Caco-2 (cell line): Measurements from ENCODE around the gene KDM5C. TPM values are rescaled to one million over a fixed set of nuclear protein-coding genes. Genes with fewer than 3 reads are reported as not detected.

Source experiments
- Bru-seq: library from RNA; stranded (reverse); fragments of 400-500 nt; gene quantifications from one replicate; lab custom pipeline; 2021; lab: Mats Ljungman, UMichigan
- BruChase-seq, 2 experiments: library from RNA; stranded (reverse); fragments of 400-500 nt; gene quantifications; one replicate each; lab custom pipeline; 2021; lab: Mats Ljungman, UMichigan
- BruUV-seq: library from RNA; stranded (reverse); fragments of 400-500 nt; replicated peaks from 2 replicates; lab custom pipeline; 2021; lab: Mats Ljungman, UMichigan
- CTCF ChIA-PET: fragments of 300-600 bp; sonication (Branson Sonifier 250); formaldehyde crosslinking; loops from one replicate; lab custom pipeline; 2022; ENCODE audit warnings: antibody characterized with exemption; lab: Charles Lee
- POLR2A ChIA-PET: fragments of 300-600 bp; sonication (Branson Sonifier 250); formaldehyde crosslinking; loops from one replicate; lab custom pipeline; 2022; ENCODE audit warnings: antibody characterized with exemption; lab: Charles Lee
- DNase-seq, 2 experiments: peaks; one replicate each; pipeline versions ENCODE4 v3.0.0 to v3.0.0-alpha.2; 2020 to 2022
- H3K27me3 ChIP-seq: replicated peaks from 2 replicates; pipeline ENCODE4 v1.6.0; 2011; ENCODE audit warnings: low read length; ENCODE audit not compliant: control insufficient read depth, insufficient read depth
- H3K36me3 ChIP-seq: 2 replicates; pipeline ENCODE4 v1.5.1; 2011; ENCODE audit warnings: low read length; ENCODE audit not compliant: control insufficient read depth, insufficient read depth
- H3K4me1 ChIP-seq: fragments of 250-450 bp; sonication (Bioruptor Pico); 2 replicates; pipeline ENCODE4 v1.5.1; 2020; ENCODE audit warnings: mild to moderate bottlenecking
- H3K4me3 ChIP-seq: 2 replicates; pipeline ENCODE4 v1.5.1; 2011; ENCODE audit warnings: low read depth, mild to moderate bottlenecking, control low read depth, low read length
- H3K9me3 ChIP-seq: fragments of 250-450 bp; sonication (Bioruptor Pico); 2 replicates; pipeline ENCODE4 v1.5.1; 2020; ENCODE audit warnings: mild to moderate bottlenecking, moderate library complexity
- H3K27ac Mint-ChIP-seq: one replicate; pipeline ENCODE4 v1.8.0; 2022; ENCODE audit warnings: mixed read lengths; ENCODE audit not compliant: unreplicated experiment
- H3K27me3 Mint-ChIP-seq: one replicate; pipeline ENCODE4 v1.8.0; 2022; ENCODE audit warnings: mixed read lengths; ENCODE audit not compliant: insufficient read depth, unreplicated experiment
- H3K36me3 Mint-ChIP-seq: one replicate; pipeline ENCODE4 v1.8.0; 2022; ENCODE audit warnings: mild to moderate bottlenecking, mixed read lengths; ENCODE audit not compliant: insufficient read depth, unreplicated experiment
- H3K4me1 Mint-ChIP-seq: one replicate; pipeline ENCODE4 v1.8.0; 2022; ENCODE audit warnings: low read depth, mixed read lengths; ENCODE audit not compliant: unreplicated experiment
- H3K4me3 Mint-ChIP-seq: one replicate; pipeline ENCODE4 v1.8.0; 2022; ENCODE audit warnings: mild to moderate bottlenecking, moderate library complexity, mixed read lengths; ENCODE audit not compliant: unreplicated experiment
- H3K9me3 Mint-ChIP-seq: one replicate; pipeline ENCODE4 v1.8.0; 2022; ENCODE audit warnings: mixed read lengths; ENCODE audit not compliant: unreplicated experiment
- CTCF ChIP-seq, 2 experiments: fragments of 200-600 bp in 1 of 2; IDR thresholded peaks; 1 replicate in 1 of 2; 2 replicates in 1 of 2; pipeline versions ENCODE4 v1.5.1 to v1.8.0; 2011 to 2022; ENCODE audit warnings: antibody characterized with exemption in 1 of 2, control low read depth in 1 of 2, inconsistent platforms in 1 of 2, low read depth in 1 of 2, low read length in 1 of 2, mild to moderate bottlenecking in 1 of 2, moderate library complexity in 1 of 2; ENCODE audit not compliant: insufficient read depth in 1 of 2, severe bottlenecking in 1 of 2, unreplicated experiment in 1 of 2
- intact Hi-C: fragments of 100-400 bp; cut with micrococcal nuclease; formaldehyde crosslinking; loops from one replicate; pipeline ENCODE4 v1.10.0; 2022; ENCODE audit not compliant: unreplicated experiment
- long read RNA-seq: library from polyadenylated mRNA; stranded (forward); transcript quantifications from one replicate; pipeline ENCODE4 v2.0.0, GENCODE V29; 2022
- total RNA-seq: library from RNA; stranded (reverse); gene quantifications from 2 replicates; pipeline ENCODE4 v1.2.3, GENCODE V29; 2022

The KDM5C gene
- total RNA-seq (84.5 and 90.5 TPM in 2 replicates), Bru-seq, nascent RNA (percentile 77 among the genes with signal in this experiment), BruChase-seq, experiment 1, labeled RNA remaining after a 2-hour chase (percentile 76 among the genes with signal in this experiment), BruChase-seq, experiment 2, labeled RNA remaining after a 6-hour chase (percentile 86 among the genes with signal in this experiment)
- long read RNA-seq, full-length matches to known transcripts: 2 of 24 reads
- long read RNA-seq, partial matches to known transcripts: 0 of 24 reads
- long read RNA-seq, other reads (novel, unspliced or antisense): 22 of 24 reads

DNA sequence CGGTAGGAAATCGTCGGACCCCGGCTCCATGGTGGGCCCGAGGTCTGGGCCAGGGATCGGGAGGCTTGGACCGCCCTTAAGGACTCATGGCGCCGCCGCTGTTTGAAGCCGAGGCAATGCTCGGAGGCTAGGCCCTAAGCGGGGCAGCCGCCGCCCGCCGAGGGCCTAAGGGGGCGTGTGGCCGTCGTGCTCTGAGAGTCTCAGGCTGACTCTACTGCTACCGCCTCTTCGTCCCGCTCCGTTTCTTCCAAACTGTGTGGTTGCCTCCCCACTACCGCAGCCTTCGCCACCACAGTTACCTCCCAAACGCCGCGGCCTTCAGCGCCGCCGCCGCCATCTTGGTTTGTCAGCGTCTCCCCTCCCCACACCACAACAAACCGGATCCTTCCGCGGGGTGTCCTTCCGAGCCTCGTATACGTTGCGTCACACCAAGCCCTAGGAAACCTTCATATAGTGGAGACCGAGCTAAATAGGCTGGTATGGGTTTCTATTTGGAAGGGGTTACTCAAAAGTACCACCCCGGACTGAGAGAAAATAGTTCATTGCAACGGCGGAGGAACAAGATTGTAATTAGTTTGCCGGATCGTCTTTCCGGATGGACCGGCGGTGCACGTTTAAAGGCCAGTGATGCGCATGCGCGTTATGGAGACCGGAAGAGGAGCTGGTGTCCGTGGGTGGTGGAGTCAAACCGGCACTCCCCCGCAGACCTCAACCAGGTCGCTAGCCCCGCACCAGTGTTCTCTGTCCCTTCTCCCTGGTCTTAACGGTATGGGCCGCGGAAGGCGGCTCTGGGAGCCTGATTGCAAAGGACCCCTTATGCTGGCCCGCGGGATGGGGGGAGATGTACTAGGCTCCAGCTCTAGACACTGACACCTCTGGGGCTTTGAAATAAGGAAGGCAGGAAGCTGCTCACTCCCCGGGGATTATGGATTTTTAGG lies at the start of gene KDM5C:
TSS of gene KDM5C (minus strand) at position 348 of the 938 bp plus-strand sequence. CDS start at position 30, 318 bp downstream.
- no peak for TF ChIP-seq CTCF (IDR thresholded peaks at IDR 0.05; ENCODE audit: insufficient read depth in 1 of 2, low read depth in 1 of 2, low read length in 1 of 2, severe bottlenecking in 1 of 2, unreplicated experiment in 1 of 2)
- H3K36me3 ChIP-seq: no peaks in the 10 kb centered on the region
- Mint-ChIP-seq H3K4me3 (peak within 1 kb of the TSS; percentile 96), H3K9me3 (no peaks in the 10 kb centered on the region), H3K27ac (peak within 1 kb of the TSS; percentile 99), H3K36me3 (peaks cover 8% of the 10 kb centered on the region), H3K27me3 (no peaks in the 10 kb centered on the region), H3K4me1 (no peaks in the 10 kb centered on the region)
- POLR2A ChIA-PET: interaction anchor here (0.6 to 1.0 kb wide), 6 partner anchors 14 to 346 kb away, joined by 3 to 6 read pairs (median 3); partner anchors contain the start of genes RIBC1, SMC1A and TSPYL2
- peaks cover 6% of the 10 kb centered on the region for H3K4me1 ChIP-seq
- H3K9me3 ChIP-seq: no peaks in the 10 kb centered on the region
- CTCF ChIA-PET: no interaction called here
- peak; percentile 85 to 91 for DNase-seq
- no peaks in the 10 kb centered on the region for H3K27me3 ChIP-seq
- intact Hi-C loops: loop anchor here (10.0 kb wide), 1 partner anchor 130 kb away; the partner anchor contains the start of gene KANTR
- H3K4me3 ChIP-seq: peak within 1 kb of the TSS; percentile 81
- BruUV-seq: TSS peak; percentile 37

DNA sequence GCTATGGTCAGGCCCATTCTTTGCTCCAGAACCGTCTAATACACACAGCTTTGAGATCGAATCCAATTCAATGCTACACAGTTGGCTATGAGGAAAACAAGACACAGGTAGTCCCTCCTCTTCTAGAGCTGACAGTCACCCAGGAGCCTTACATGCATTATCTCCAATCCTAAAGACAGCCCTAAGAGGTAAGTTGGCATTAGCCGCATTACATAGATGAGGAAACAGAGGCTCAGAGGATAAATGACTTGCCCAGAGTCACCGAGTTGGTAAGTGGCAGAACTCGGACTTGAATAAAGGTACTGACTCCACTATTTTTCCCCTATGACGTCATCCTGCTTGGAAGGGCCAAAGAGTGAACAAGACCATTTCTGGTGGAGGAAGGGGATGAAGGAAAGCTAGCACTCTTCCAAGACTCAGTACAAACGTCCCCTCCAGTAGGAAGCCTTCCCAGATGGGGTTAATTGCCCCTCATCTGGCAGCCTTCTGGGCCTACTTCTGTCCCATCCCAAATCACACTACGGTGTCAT lies 47.9 kb upstream of the KDM5C start:
- POLR2A ChIA-PET: no interaction called here
- no peaks in the 10 kb centered on the region for H3K4me1 ChIP-seq
- no peaks in the 10 kb centered on the region for H3K4me1 Mint-ChIP-seq
- H3K27me3 ChIP-seq: no peaks in the 10 kb centered on the region
- CTCF ChIA-PET: no interaction called here
- no peak for TF ChIP-seq CTCF (IDR thresholded peaks at IDR 0.05; ENCODE audit: insufficient read depth in 1 of 2, low read depth in 1 of 2, low read length in 1 of 2, severe bottlenecking in 1 of 2, unreplicated experiment in 1 of 2)
- no peak overlapping the region for H3K4me3 ChIP-seq
- H3K9me3 ChIP-seq: no peaks in the 10 kb centered on the region
- intact Hi-C loops: no loop called here
- H3K36me3 ChIP-seq: no peaks in the 10 kb centered on the region
- H3K36me3 Mint-ChIP-seq: no peaks in the 10 kb centered on the region
- no peak overlapping the region for H3K4me3 Mint-ChIP-seq
- no peak for DNase-seq
- no TSS peak for BruUV-seq
- no peak overlapping the region for H3K27ac Mint-ChIP-seq
- no peaks in the 10 kb centered on the region for H3K9me3 Mint-ChIP-seq
- H3K27me3 Mint-ChIP-seq: no peaks in the 10 kb centered on the region
